Activated CD8-positive, alpha-beta T cell treated with anti-CD3 and anti-CD28 coated beads for 36 hours (primary cell): ENCODE data around the gene LUZP2. TPM values are rescaled to one million over a fixed set of nuclear protein-coding genes. Genes with fewer than 3 reads are reported as not detected.

Experiments used
- ATAC-seq: fragments of 200-7000 bp; cut with Tn5 transposase; one replicate; pipeline ENCODE4 v1.10.0; 2021; ENCODE audit warnings: mild to moderate bottlenecking, moderate library complexity
- CTCF ChIA-PET: fragments of 350-600 bp; sonication (Branson Sonifier 250); formaldehyde crosslinking; loops from one replicate; lab custom pipeline; 2021; ENCODE audit warnings: antibody characterized with exemption; lab: Charles Lee
- POLR2A ChIA-PET: fragments of 350-600 bp; sonication (Branson Sonifier 250); formaldehyde crosslinking; loops from one replicate; lab custom pipeline; 2021; ENCODE audit warnings: antibody characterized with exemption; lab: Charles Lee
- DNase-seq: peaks from one replicate; pipeline ENCODE4 v3.0.0-alpha.2; 2020
- H3K27ac Mint-ChIP-seq: one replicate; pipeline ENCODE4 v1.8.0; 2021; ENCODE audit warnings: mild to moderate bottlenecking, mixed read lengths
- H3K27me3 Mint-ChIP-seq: one replicate; pipeline ENCODE4 v1.8.0; 2021; ENCODE audit warnings: mixed read lengths
- H3K36me3 Mint-ChIP-seq: one replicate; pipeline ENCODE4 v1.8.0; 2021; ENCODE audit warnings: low read depth, mixed read lengths
- H3K4me1 Mint-ChIP-seq: one replicate; pipeline ENCODE4 v1.8.0; 2021; ENCODE audit warnings: low read depth, mixed read lengths
- H3K4me3 Mint-ChIP-seq: one replicate; pipeline ENCODE4 v1.8.0; 2021; ENCODE audit warnings: mild to moderate bottlenecking, moderate library complexity, mixed read lengths
- H3K9me3 Mint-ChIP-seq: one replicate; pipeline ENCODE4 v1.8.0; 2021; ENCODE audit warnings: mixed read lengths
- CTCF ChIP-seq: fragments of 200-600 bp; IDR thresholded peaks from one replicate; pipeline ENCODE4 v1.8.0; 2022; ENCODE audit warnings: antibody characterized with exemption, mild to moderate bottlenecking
- intact Hi-C: fragments of 100-400 bp; cut with micrococcal nuclease; formaldehyde crosslinking; loops from one replicate; pipeline ENCODE4 v1.10.0; 2022
- total RNA-seq, 2 experiments: library from RNA; stranded (reverse); gene quantifications; one replicate each; pipeline ENCODE4 v1.2.3, GENCODE V29; 2021

The LUZP2 gene
- total RNA-seq, 2 experiments from 2014 or later = not detected

GRCh38 chr11:24932110-24933000, 435.5 kb downstream of the LUZP2 start:
- Mint-ChIP-seq H3K27me3 (no peaks in the 10 kb centered on the region), H3K36me3 (no peaks in the 10 kb centered on the region), H3K27ac (no peak overlapping the region), H3K4me1 (no peaks in the 10 kb centered on the region), H3K4me3 (no peak overlapping the region), H3K9me3 (peaks cover 10% of the 10 kb centered on the region)
- no peak for TF ChIP-seq CTCF
- ATAC-seq (no peak), DNase-seq (no peak)
- intact Hi-C loops = no loop called here
- CTCF ChIA-PET = no interaction called here
- POLR2A ChIA-PET = no interaction called here

- H3K4me1 Mint-ChIP-seq = no peaks in the 10 kb centered on the region
- TF ChIP-seq CTCF = no peak
- ChIA-PET POLR2A (no interaction called here), CTCF (no interaction called here)
- H3K27ac Mint-ChIP-seq = no peak overlapping the region
- no peak overlapping the region for H3K4me3 Mint-ChIP-seq
- no peaks in the 10 kb centered on the region for H3K27me3 Mint-ChIP-seq
- peaks cover 9% of the 10 kb centered on the region for H3K9me3 Mint-ChIP-seq
- ATAC-seq (no peak), DNase-seq (no peak)
- intact Hi-C loops = no loop called here
- no peaks in the 10 kb centered on the region for H3K36me3 Mint-ChIP-seq
Measured at GRCh38 chr11:24934733-24935439, 438.0 kb downstream of the LUZP2 start.

- intact Hi-C loops = no loop called here
- ChIA-PET CTCF (no interaction called here), POLR2A (no interaction called here)
- ATAC-seq (no peak), DNase-seq (no peak)
- H3K4me3 Mint-ChIP-seq = no peak overlapping the region
- H3K36me3 Mint-ChIP-seq = no peaks in the 10 kb centered on the region
- TF ChIP-seq CTCF = no peak
- H3K9me3 Mint-ChIP-seq = peaks cover 10% of the 10 kb centered on the region
- no peaks in the 10 kb centered on the region for H3K27me3 Mint-ChIP-seq
- H3K27ac Mint-ChIP-seq = no peak overlapping the region
- H3K4me1 Mint-ChIP-seq = no peaks in the 10 kb centered on the region
Measured at GRCh38 chr11:24944891-24945290, 448.0 kb downstream of the LUZP2 start.

GRCh38 chr11:24949406-24949805, 452.6 kb downstream of the LUZP2 start:
- ATAC-seq (no peak), DNase-seq (no peak)
- peaks cover 4% of the 10 kb centered on the region for H3K9me3 Mint-ChIP-seq
- H3K4me3 Mint-ChIP-seq = no peak overlapping the region
- H3K27me3 Mint-ChIP-seq = no peaks in the 10 kb centered on the region
- no peak overlapping the region for H3K27ac Mint-ChIP-seq
- POLR2A ChIA-PET = no interaction called here
- no peaks in the 10 kb centered on the region for H3K36me3 Mint-ChIP-seq
- CTCF ChIA-PET = interaction anchor here (0.6 kb wide), 1 partner anchor 1160 kb away, joined by 3 read pairs; no protein-coding TSS in a partner anchor
- no peak for TF ChIP-seq CTCF
- intact Hi-C loops = no loop called here
- no peaks in the 10 kb centered on the region for H3K4me1 Mint-ChIP-seq

DNA sequence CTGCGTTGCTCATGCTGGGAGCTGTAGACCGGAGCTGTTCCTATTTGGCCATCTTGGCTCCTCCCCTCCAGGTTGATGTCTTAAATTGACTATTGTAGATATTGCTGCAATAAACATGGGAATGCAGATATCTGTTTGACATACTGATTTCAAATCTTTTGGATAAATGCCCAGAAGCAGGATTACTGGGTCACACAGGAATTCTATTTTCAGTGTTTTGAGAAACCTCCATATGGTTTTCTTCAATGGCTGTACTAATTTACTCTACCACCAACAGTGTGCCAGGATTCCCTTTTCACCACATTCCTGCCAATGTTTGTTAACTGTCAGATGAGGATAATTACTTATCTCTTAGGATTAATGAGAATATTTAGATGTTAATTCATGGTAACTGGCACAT, 467.0 kb downstream of the LUZP2 start:
- Mint-ChIP-seq H3K27ac (no peak overlapping the region), H3K4me1 (no peaks in the 10 kb centered on the region), H3K36me3 (no peaks in the 10 kb centered on the region), H3K9me3 (peaks cover 7% of the 10 kb centered on the region), H3K4me3 (no peak overlapping the region), H3K27me3 (no peaks in the 10 kb centered on the region)
- no peak for TF ChIP-seq CTCF
- intact Hi-C loops = no loop called here
- ChIA-PET POLR2A (no interaction called here), CTCF (no interaction called here)
- ATAC-seq = no peak
- DNase-seq = no peak
